Measurements from ENCODE around the gene TMPRSS3.

TMPRSS3 gene

DNA sequence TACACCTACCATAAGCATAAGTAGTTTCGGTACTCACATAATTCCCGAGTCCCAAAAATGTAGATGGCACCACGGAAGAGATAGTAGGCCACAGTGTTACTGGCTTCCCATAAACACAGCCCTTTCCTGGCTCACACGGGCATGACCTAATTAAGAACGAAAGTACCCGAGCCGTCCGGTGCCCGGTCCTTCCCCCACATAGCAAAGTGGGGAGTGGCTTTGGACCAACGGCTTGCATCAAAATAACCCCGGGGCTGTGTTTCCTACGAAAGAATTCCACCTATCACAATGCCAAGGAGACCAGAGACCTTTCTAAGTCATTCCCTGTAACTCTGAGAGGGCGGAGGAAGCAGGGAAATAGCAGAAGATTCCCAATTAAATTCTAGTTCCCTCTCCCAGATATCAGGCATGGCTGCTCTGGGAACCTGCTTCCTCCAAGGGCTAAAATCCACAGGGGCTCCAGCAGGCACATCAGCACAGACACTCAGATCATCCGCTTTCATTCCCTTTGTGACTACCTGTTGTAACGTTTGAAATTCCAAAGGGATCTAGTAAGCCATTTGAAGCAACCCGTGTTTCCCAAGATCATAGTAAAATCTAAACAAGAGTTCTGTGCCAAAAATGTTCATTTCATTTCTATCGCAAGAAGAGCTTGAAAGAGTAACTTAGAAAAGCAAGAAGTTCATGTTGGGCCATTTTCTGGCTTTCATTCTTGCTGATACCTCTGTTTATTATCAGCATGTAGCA is at the start of gene TMPRSS3:
TSS of gene TMPRSS3 (minus strand) at position 148 of the 747 bp plus-strand sequence. CDS start 635 bp downstream, outside the sequence.
- Histone ChIP-seq H3K27me3 (ENCODE audit: insufficient read depth, low read length) (no peaks in the 10 kb centered on the region), H3K4me1 (ENCODE audit: insufficient read depth, low read length) (0 out of 2 replicates have a peak, but pooled peaks cover 2% of the 10 kb centered on the region), H3K9ac (ENCODE audit: low read depth, low read length) (no peak within 1 kb of the TSS), H3K27ac (ENCODE audit: low read length) (no peak within 1 kb of the TSS), H3K9me3 (ENCODE audit: insufficient read depth, low read depth, low read length) (no peaks in the 10 kb centered on the region), H3K4me3 (ENCODE audit: low read length) (no peak within 1 kb of the TSS), H3K36me3 (ENCODE audit: insufficient read depth, low read depth, low read length) (no peaks in the 10 kb centered on the region)

- Histone ChIP-seq H3K27ac (ENCODE audit: low read length) (no peak overlapping the region), H3K9ac (ENCODE audit: low read depth, low read length) (no peak overlapping the region), H3K9me3 (ENCODE audit: insufficient read depth, low read depth, low read length) (no peaks in the 10 kb centered on the region), H3K4me3 (ENCODE audit: low read length) (no peak overlapping the region), H3K27me3 (ENCODE audit: insufficient read depth, low read length) (no peaks in the 10 kb centered on the region), H3K36me3 (ENCODE audit: insufficient read depth, low read depth, low read length) (no peaks in the 10 kb centered on the region), H3K4me1 (ENCODE audit: insufficient read depth, low read length) (no peaks in the 10 kb centered on the region; the same call in 1 of the 2 replicates)
Observed at GRCh38 chr21:42445311-42445710, 49.5 kb upstream of the TMPRSS3 start.

DNA sequence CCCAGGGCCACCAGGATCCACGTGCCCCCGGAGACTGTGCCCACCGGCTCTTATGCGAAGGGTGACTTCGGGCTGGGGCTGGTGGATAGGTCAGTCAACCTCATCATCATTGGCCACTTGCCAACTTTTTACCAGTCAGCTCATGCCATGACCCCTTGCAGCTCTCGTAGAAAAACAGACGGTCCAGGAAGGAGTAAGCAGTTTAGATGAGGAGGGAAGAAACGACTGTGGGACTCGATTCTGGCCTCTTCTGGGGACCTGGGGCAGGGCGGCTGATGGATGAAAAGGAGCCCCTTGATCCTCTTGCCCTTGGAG is 48.9 kb upstream of the TMPRSS3 start:
- no peaks in the 10 kb centered on the region for H3K27me3 ChIP-seq (ENCODE audit: insufficient read depth, low read length)

GRCh38 chr21:42443876-42444744 is 48.3 kb upstream of the TMPRSS3 start:
- Histone ChIP-seq H3K36me3 (ENCODE audit: insufficient read depth, low read depth, low read length) (no peaks in the 10 kb centered on the region), H3K4me3 (ENCODE audit: low read length) (no peak overlapping the region), H3K27ac (ENCODE audit: low read length) (no peak overlapping the region), H3K4me1 (ENCODE audit: insufficient read depth, low read length) (no peaks in the 10 kb centered on the region), H3K9me3 (ENCODE audit: insufficient read depth, low read depth, low read length) (no peaks in the 10 kb centered on the region), H3K9ac (ENCODE audit: low read depth, low read length) (no peak overlapping the region), H3K27me3 (ENCODE audit: insufficient read depth, low read length) (no peaks in the 10 kb centered on the region)

More for the DNA sequence above, 48.9 kb upstream of the TMPRSS3 start:
- Histone ChIP-seq H3K4me1 (ENCODE audit: insufficient read depth, low read length) (no peaks in the 10 kb centered on the region; the same call in 1 of the 2 replicates), H3K4me3 (ENCODE audit: low read length) (no peak overlapping the region), H3K9me3 (ENCODE audit: insufficient read depth, low read depth, low read length) (no peaks in the 10 kb centered on the region), H3K9ac (ENCODE audit: low read depth, low read length) (no peak overlapping the region), H3K27ac (ENCODE audit: low read length) (no peak overlapping the region), H3K36me3 (ENCODE audit: insufficient read depth, low read depth, low read length) (no peaks in the 10 kb centered on the region)

- Histone ChIP-seq H3K9me3 (ENCODE audit: insufficient read depth, low read depth, low read length) (no peaks in the 10 kb centered on the region), H3K4me1 (ENCODE audit: insufficient read depth, low read length) (no peaks in the 10 kb centered on the region), H3K27me3 (ENCODE audit: insufficient read depth, low read length) (no peaks in the 10 kb centered on the region), H3K27ac (ENCODE audit: low read length) (no peak overlapping the region), H3K9ac (ENCODE audit: low read depth, low read length) (no peak overlapping the region), H3K36me3 (ENCODE audit: insufficient read depth, low read depth, low read length) (no peaks in the 10 kb centered on the region), H3K4me3 (ENCODE audit: low read length) (no peak overlapping the region)
Observed at GRCh38 chr21:42443181-42443785, 47.4 kb upstream of the TMPRSS3 start.

DNA sequence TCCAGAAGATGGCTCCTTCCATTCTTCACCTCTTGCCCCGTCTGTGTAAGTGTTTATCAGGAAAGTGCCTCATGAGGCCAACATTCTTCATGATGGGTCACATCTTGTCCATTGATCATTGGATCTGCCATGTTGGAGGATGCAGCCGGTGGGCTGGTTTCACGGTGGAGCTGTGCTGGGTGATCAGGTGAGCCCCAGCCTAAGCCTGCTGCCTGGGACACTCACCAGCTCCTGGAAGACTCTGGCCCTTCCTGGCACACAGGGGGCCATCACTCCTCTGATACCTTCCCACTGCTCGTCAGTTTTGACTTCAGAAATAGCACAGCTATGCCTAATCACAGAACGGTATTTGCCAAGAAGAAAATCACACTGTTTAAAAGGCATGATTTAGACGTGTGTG is 46.1 kb upstream of the TMPRSS3 start:
- Histone ChIP-seq H3K27ac (ENCODE audit: low read length) (no peak overlapping the region), H3K4me1 (ENCODE audit: insufficient read depth, low read length) (no peaks in the 10 kb centered on the region), H3K4me3 (ENCODE audit: low read length) (no peak overlapping the region), H3K36me3 (ENCODE audit: insufficient read depth, low read depth, low read length) (no peaks in the 10 kb centered on the region), H3K27me3 (ENCODE audit: insufficient read depth, low read length) (no peaks in the 10 kb centered on the region), H3K9me3 (ENCODE audit: insufficient read depth, low read depth, low read length) (no peaks in the 10 kb centered on the region), H3K9ac (ENCODE audit: low read depth, low read length) (no peak overlapping the region)

DNA sequence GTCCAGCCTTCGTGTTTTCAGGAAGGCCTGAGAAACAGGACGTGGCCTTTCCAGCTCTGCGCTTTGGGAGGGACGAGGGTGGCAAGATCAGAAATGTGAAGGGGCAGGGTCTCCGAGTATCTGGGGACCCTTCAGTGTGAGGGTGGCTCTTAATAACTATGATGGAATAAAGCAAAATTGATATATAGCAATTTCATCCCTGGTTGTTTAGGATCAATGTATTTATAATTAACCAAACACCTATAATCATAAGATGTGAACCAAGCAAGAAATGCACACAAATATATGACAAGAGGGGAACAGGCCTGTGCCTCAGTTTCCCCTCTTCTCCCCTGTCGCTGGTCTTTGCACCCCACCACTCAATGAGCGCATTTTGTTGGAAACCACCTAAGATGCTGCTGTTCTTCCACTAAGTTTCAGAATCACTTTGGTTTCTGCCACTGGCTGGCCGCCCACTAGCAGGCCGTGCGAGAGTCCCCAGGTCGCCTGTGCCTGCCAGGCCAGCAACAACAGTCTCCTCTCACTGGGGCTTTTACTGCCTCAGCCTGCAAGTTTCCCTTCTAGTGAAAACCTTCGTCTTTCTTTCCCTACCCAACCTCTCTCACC is 44.4 kb upstream of the TMPRSS3 start:
- H3K36me3 ChIP-seq (ENCODE audit: insufficient read depth, low read depth, low read length) = no peaks in the 10 kb centered on the region
- H3K27ac ChIP-seq (ENCODE audit: low read length) = no peak overlapping the region
- H3K4me1 ChIP-seq (ENCODE audit: insufficient read depth, low read length) = no peaks in the 10 kb centered on the region
- no peak overlapping the region for H3K4me3 ChIP-seq (ENCODE audit: low read length)
- H3K27me3 ChIP-seq (ENCODE audit: insufficient read depth, low read length) = no peaks in the 10 kb centered on the region
- no peaks in the 10 kb centered on the region for H3K9me3 ChIP-seq (ENCODE audit: insufficient read depth, low read depth, low read length)
- no peak overlapping the region for H3K9ac ChIP-seq (ENCODE audit: low read depth, low read length)

- H3K9ac ChIP-seq (ENCODE audit: low read depth, low read length) = no peak overlapping the region
Observed at GRCh38 chr21:42439284-42440186, 43.7 kb upstream of the TMPRSS3 start.

GRCh38 chr21:42438316-42439205 is 42.7 kb upstream of the TMPRSS3 start:
- no peak overlapping the region for H3K4me3 ChIP-seq (ENCODE audit: low read length)
- H3K9me3 ChIP-seq (ENCODE audit: insufficient read depth, low read depth, low read length) = no peaks in the 10 kb centered on the region
- H3K27me3 ChIP-seq (ENCODE audit: insufficient read depth, low read length) = no peaks in the 10 kb centered on the region
- no peaks in the 10 kb centered on the region for H3K4me1 ChIP-seq (ENCODE audit: insufficient read depth, low read length)
- H3K9ac ChIP-seq (ENCODE audit: low read depth, low read length) = no peak overlapping the region
- no peaks in the 10 kb centered on the region for H3K36me3 ChIP-seq (ENCODE audit: insufficient read depth, low read depth, low read length)
- no peak overlapping the region for H3K27ac ChIP-seq (ENCODE audit: low read length)

More at GRCh38 chr21:42439284-42440186, 43.7 kb upstream of the TMPRSS3 start:
- Histone ChIP-seq H3K27me3 (ENCODE audit: insufficient read depth, low read length) (no peaks in the 10 kb centered on the region), H3K4me1 (ENCODE audit: insufficient read depth, low read length) (no peaks in the 10 kb centered on the region), H3K4me3 (ENCODE audit: low read length) (no peak overlapping the region), H3K36me3 (ENCODE audit: insufficient read depth, low read depth, low read length) (no peaks in the 10 kb centered on the region), H3K9me3 (ENCODE audit: insufficient read depth, low read depth, low read length) (no peaks in the 10 kb centered on the region), H3K27ac (ENCODE audit: low read length) (no peak overlapping the region)

DNA sequence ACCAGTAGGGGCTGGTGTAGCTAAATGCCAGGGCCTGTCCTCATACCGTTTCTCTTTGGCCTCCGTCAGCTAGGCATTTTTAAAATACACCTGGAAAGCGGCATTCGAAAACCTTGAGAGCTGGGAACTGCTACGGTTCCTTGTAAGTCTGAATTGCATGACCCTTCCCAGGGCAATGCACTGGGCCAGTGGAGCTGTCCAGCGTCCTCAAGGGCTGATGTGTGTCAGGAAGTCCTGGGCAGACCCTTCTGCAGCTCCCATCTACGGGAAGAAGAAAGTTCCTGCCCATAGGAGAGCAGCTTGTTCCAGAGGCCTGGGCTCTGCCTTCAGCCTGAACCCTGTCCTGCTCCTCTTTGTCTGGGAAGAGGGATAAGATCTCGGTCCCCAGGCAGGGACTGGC is 41.9 kb upstream of the TMPRSS3 start:
- H3K36me3 ChIP-seq (ENCODE audit: insufficient read depth, low read depth, low read length) = no peaks in the 10 kb centered on the region
- H3K27ac ChIP-seq (ENCODE audit: low read length) = no peak overlapping the region
- H3K4me3 ChIP-seq (ENCODE audit: low read length) = no peak overlapping the region
- peaks cover 7% of the 10 kb centered on the region for H3K9me3 ChIP-seq (ENCODE audit: insufficient read depth, low read depth, low read length)
- no peaks in the 10 kb centered on the region for H3K4me1 ChIP-seq (ENCODE audit: insufficient read depth, low read length)
- no peak overlapping the region for H3K9ac ChIP-seq (ENCODE audit: low read depth, low read length)
- no peaks in the 10 kb centered on the region for H3K27me3 ChIP-seq (ENCODE audit: insufficient read depth, low read length)
